H1 (cell line): Measurements from ENCODE around the gene GCNA. TPM values are rescaled to one million over a fixed set of nuclear protein-coding genes. Genes with fewer than 3 reads are reported as not detected.
"Not testable (repeated sequence)": the region's sequence is repeated elsewhere in the genome, so short reads cannot be mapped to it uniquely, and the experiment has no call there.

Experiments used
- CTCF ChIA-PET: fragments of 300-600 bp; sonication (Branson Sonifier 250); formaldehyde crosslinking; loops from one replicate; lab custom pipeline; 2021; ENCODE audit not compliant: partially characterized antibody; lab: Charles Lee
- POLR2A ChIA-PET: fragments of 300-600 bp; sonication (Branson Sonifier 250); formaldehyde crosslinking; loops from one replicate; lab custom pipeline; 2021; ENCODE audit warnings: inconsistent platforms; ENCODE audit not compliant: partially characterized antibody; lab: Charles Lee
- DNase-seq, 2 experiments: peaks; one replicate each; pipeline versions ENCODE4 v3.0.0 to v3.0.0-alpha.2; 2010 to 2022; ENCODE audit warnings: low spot score in 2 of 2, low read depth in 1 of 2, mixed read lengths in 1 of 2
- FAIRE-seq: peaks from 2 replicates; lab custom pipeline; 2011; peaks lifted over from hg19 to GRCh38; lab: Jason Lieb, UNC
- H2AFZ ChIP-seq: 2 replicates; pipeline ENCODE4 v1.8.1; 2012; ENCODE audit warnings: low read length, inconsistent platforms
- H2AK5ac ChIP-seq: 2 replicates; pipeline ENCODE4 v1.6.1; 2013; ENCODE audit warnings: low read depth, low read length
- H2BK120ac ChIP-seq: replicated peaks from 2 replicates; pipeline ENCODE3; 2013; ENCODE audit warnings: low read depth, low read length, inconsistent platforms
- H2BK12ac ChIP-seq: 2 replicates; pipeline ENCODE4 v1.6.1; 2013; ENCODE audit warnings: low read depth, low read length
- H2BK15ac ChIP-seq: 2 replicates; pipeline ENCODE4 v1.6.1; 2013; ENCODE audit warnings: low read length
- H2BK20ac ChIP-seq: 2 replicates; pipeline ENCODE4 v1.6.1; 2013; ENCODE audit warnings: low read length
- H2BK5ac ChIP-seq: 2 replicates; pipeline ENCODE4 v1.6.1; 2013; ENCODE audit warnings: low read depth, low read length
- H3K14ac ChIP-seq: 2 replicates; pipeline ENCODE4 v1.6.1; 2013; ENCODE audit warnings: inconsistent platforms; ENCODE audit not compliant: insufficient read length
- H3K18ac ChIP-seq: 2 replicates; pipeline ENCODE4 v1.6.1; 2013; ENCODE audit warnings: low read length; ENCODE audit errors: extremely low read depth
- H3K23ac ChIP-seq: 2 replicates; pipeline ENCODE4 v1.6.1; 2013; ENCODE audit warnings: inconsistent platforms; ENCODE audit not compliant: insufficient read length
- H3K23me2 ChIP-seq: 2 replicates; pipeline ENCODE4 v1.6.1; 2013; ENCODE audit warnings: low read depth, low read length
- H3K27ac ChIP-seq: 2 replicates; pipeline ENCODE4 v1.6.1; 2011; ENCODE audit warnings: low read depth, low read length, inconsistent platforms
- H3K27me3 ChIP-seq, 4 experiments: replicated peaks in 1 of 4; 1 replicate in 1 of 4; 2 replicates in 3 of 4; pipeline versions ENCODE4 v1.6.1 to v1.8.1; 2011 to 2013; ENCODE audit warnings: low read length in 3 of 4, mild to moderate bottlenecking in 3 of 4, inconsistent platforms in 2 of 4, mixed read lengths in 2 of 4, moderate library complexity in 1 of 4; ENCODE audit not compliant: control insufficient read depth in 3 of 4, insufficient read depth in 3 of 4; ENCODE audit errors: extremely low read depth in 1 of 4
- H3K36me3 ChIP-seq, 4 experiments: 2 replicates each; pipeline versions ENCODE4 v1.6.1 to v1.8.1; 2011 to 2013; ENCODE audit warnings: mild to moderate bottlenecking in 4 of 4, low read length in 3 of 4, moderate library complexity in 2 of 4, control low read depth in 1 of 4, inconsistent platforms in 1 of 4; ENCODE audit not compliant: insufficient read depth in 4 of 4, control insufficient read depth in 2 of 4
- H3K4ac ChIP-seq: replicated peaks from 2 replicates; pipeline ENCODE3; 2013; ENCODE audit warnings: low read length, low read depth, mixed read lengths, inconsistent platforms; ENCODE audit not compliant: insufficient read length
- H3K4me1 ChIP-seq, 4 experiments: replicated peaks in 1 of 4; 1 replicate in 1 of 4; 2 replicates in 3 of 4; pipeline versions ENCODE4 v1.6.1 to v1.8.1; 2011 to 2013; ENCODE audit warnings: low read length in 3 of 4, inconsistent platforms in 2 of 4, mixed read lengths in 1 of 4; ENCODE audit not compliant: insufficient read depth in 4 of 4, control insufficient read depth in 3 of 4
- H3K4me2 ChIP-seq, 2 experiments: 2 replicates each; pipeline versions ENCODE4 v1.6.1 to v1.8.1; 2011 to 2013; ENCODE audit warnings: low read depth in 2 of 2, low read length in 2 of 2, control low read depth in 1 of 2, inconsistent platforms in 1 of 2, mild to moderate bottlenecking in 1 of 2; ENCODE audit not compliant: insufficient read depth in 1 of 2
- H3K4me3 ChIP-seq, 4 experiments: fragments of 200-600, 300-600 bp in 1 of 4; sonication (generic), shearing (Covaris generic), sonication (Bioruptor Twin) in 1 of 4; 2 replicates each; pipeline versions ENCODE4 v1.5.1 to v1.8.1; 2011 to 2016; ENCODE audit warnings: low read length in 4 of 4, low read depth in 3 of 4, control low read depth in 2 of 4, inconsistent platforms in 2 of 4, mild to moderate bottlenecking in 2 of 4, mixed read lengths in 1 of 4, moderate library complexity in 1 of 4; ENCODE audit not compliant: insufficient read depth in 2 of 4; ENCODE audit errors: extremely low read depth in 1 of 4
- H3K56ac ChIP-seq: replicated peaks from 2 replicates; pipeline ENCODE3; 2013; ENCODE audit warnings: low read depth, mild to moderate bottlenecking, mixed read lengths, low read length, inconsistent platforms; ENCODE audit not compliant: insufficient read length
- H3K79me1 ChIP-seq: 2 replicates; pipeline ENCODE4 v1.6.1; 2013; ENCODE audit warnings: low read depth, low read length, control low read depth
- H3K79me2 ChIP-seq, 2 experiments: 2 replicates each; pipeline versions ENCODE4 v1.6.1 to v1.8.1; 2012 to 2013; ENCODE audit warnings: low read length in 2 of 2, mild to moderate bottlenecking in 2 of 2, inconsistent platforms in 1 of 2; ENCODE audit not compliant: insufficient read depth in 2 of 2, control insufficient read depth in 1 of 2
- H3K9ac ChIP-seq, 4 experiments: replicated peaks in 1 of 4; 1 replicate in 1 of 4; 2 replicates in 3 of 4; pipeline versions ENCODE4 v1.6.1 to v1.8.1; 2011 to 2013; ENCODE audit warnings: low read depth in 3 of 4, low read length in 3 of 4, control low read depth in 2 of 4, mild to moderate bottlenecking in 2 of 4, moderate library complexity in 2 of 4, inconsistent platforms in 1 of 4; ENCODE audit errors: extremely low read depth in 1 of 4
- H3K9me3 ChIP-seq, 2 experiments: 2 replicates each; pipeline versions ENCODE4 v1.6.1 to v1.8.1; 2012 to 2013; ENCODE audit warnings: mild to moderate bottlenecking in 2 of 2, moderate library complexity in 2 of 2, control low read depth in 1 of 2, inconsistent platforms in 1 of 2, low read depth in 1 of 2, low read length in 1 of 2, mixed read lengths in 1 of 2; ENCODE audit not compliant: insufficient read depth in 2 of 2
- H4K20me1 ChIP-seq, 2 experiments: replicated peaks in 1 of 2; 2 replicates each; pipeline versions ENCODE3 to v1.8.1; 2011 to 2013; ENCODE audit warnings: inconsistent platforms in 2 of 2, low read length in 2 of 2, mild to moderate bottlenecking in 1 of 2; ENCODE audit not compliant: insufficient read depth in 2 of 2, control insufficient read depth in 1 of 2
- H4K5ac ChIP-seq: 2 replicates; pipeline ENCODE4 v1.6.1; 2013; ENCODE audit warnings: low read length, low read depth, mixed read lengths, inconsistent platforms; ENCODE audit not compliant: insufficient read length
- H4K8ac ChIP-seq: 2 replicates; pipeline ENCODE4 v1.8.0; 2013; ENCODE audit warnings: mild to moderate bottlenecking, moderate library complexity, low read length, inconsistent platforms; ENCODE audit not compliant: insufficient read depth; ENCODE audit errors: extremely low read depth
- H4K91ac ChIP-seq: replicated peaks from 2 replicates; pipeline ENCODE3; 2013; ENCODE audit warnings: low read length, mixed read lengths, inconsistent platforms; ENCODE audit not compliant: insufficient read length
- MAFK ChIP-seq: IDR thresholded peaks from 2 replicates; pipeline ENCODE4 v1.6.1; 2012; ENCODE audit warnings: low read depth, mild to moderate bottlenecking, improper control_type of control experiment, low read length
- RFX5 ChIP-seq: IDR thresholded peaks from 2 replicates; pipeline ENCODE4 v1.6.1; 2011; ENCODE audit warnings: low read depth, low read length, improper control_type of control experiment, borderline replicate concordance
- WGBS, 2 experiments: shearing (Covaris generic) in 1 of 2; methylation state at CpG; one replicate each; pipeline versions ENCODE4 v1.1.6 to v1.1.7; 2013 to 2015; ENCODE audit warnings: low lambda C conversion rate in 2 of 2, mixed read lengths in 2 of 2, inconsistent platforms in 1 of 2, low coverage in 1 of 2, missing lambda C conversion rate in 1 of 2; ENCODE audit not compliant: insufficient replicate concordance in 2 of 2, insufficient coverage in 1 of 2, insufficient read length in 1 of 2; ENCODE audit errors: extremely low coverage in 1 of 2, missing lambda C conversion rate in 1 of 2; 5-methylcytosine and 5-hydroxymethylcytosine counted together
- polyA plus RNA-seq, 7 experiments: library from polyadenylated mRNA; depleted of rRNA in 3 of 7; stranded (reverse) in 5 of 7; unstranded in 2 of 7; fragments of >200 nt in 5 of 7; fragments of 200-250 nt in 2 of 7; gene quantifications; 1 replicate in 5 of 7; 2 replicates in 1 of 7; 4 replicates in 1 of 7; pipeline versions ENCODE4 v1.2.1 to v1.2.3, GENCODE V29; 2011 to 2013; ENCODE audit warnings: missing spikeins in 2 of 7, mixed read lengths in 2 of 7
- total RNA-seq: library from RNA; stranded (reverse); fragmentation: NEBNext Ultra II Directional; extraction: Animal tissue kit (Norgen Biotek cat#: 25700); gene quantifications from 2 replicates; pipeline ENCODE4 v1.2.1, GENCODE V29; 2021

The GCNA gene
- total and polyA plus RNA-seq, 2 of the 8 experiments (the other 6 are each of a cell fraction or from before 2014, with no cell fraction given): 0.41 to 0.95 TPM

- TF ChIP-seq RFX5 (no peak), MAFK (no peak)
These were observed 83.7 kb downstream of the GCNA start (continued) for GRCh38 chrX:71661919-71662318.

- H3K79me1 ChIP-seq, H2BK5ac ChIP-seq, H4K5ac ChIP-seq, H4K20me1 ChIP-seq, DNase-seq, H3K4me2 ChIP-seq, H3K9ac ChIP-seq, H3K27ac ChIP-seq, H2BK20ac ChIP-seq, POLR2A ChIA-PET, H3K23ac ChIP-seq, H3K4me3 ChIP-seq, H3K18ac ChIP-seq, H4K91ac ChIP-seq, H3K79me2 ChIP-seq, H2AK5ac ChIP-seq, H2BK120ac ChIP-seq, H4K8ac ChIP-seq, H3K14ac ChIP-seq, H2BK12ac ChIP-seq, H3K4ac ChIP-seq, FAIRE-seq, H3K56ac ChIP-seq, H3K27me3 ChIP-seq, CTCF ChIA-PET, H3K9me3 ChIP-seq, H2BK15ac ChIP-seq, H3K23me2 ChIP-seq, H2AFZ ChIP-seq, H3K36me3 ChIP-seq, H3K4me1 ChIP-seq: not testable (repeated sequence)
- 91% methylated on average over 8 of the region's 11 CpGs; no CpG with 5 or more reads in 1 of the 2 experiments for WGBS, 2 experiments
These were observed 84.4 kb downstream of the GCNA start for GRCh38 chrX:71662654-71663053.

Other genes with a start within 250 kb of the GCNA start
- gene TAF1, start 212.1 kb upstream of the GCNA start, total RNA-seq: 30.2 and 30.3 TPM in 2 replicates
- gene TAF1, start 212.1 kb upstream of the GCNA start, polyA plus RNA-seq (2011; rRNA removed): 5.6 and 6.3 TPM in 2 replicates
- 114 and 130 TPM in 2 replicates for gene OGT, start 45.3 kb upstream of the GCNA start, total RNA-seq
- 153 and 169 TPM in 2 replicates for gene OGT, start 45.3 kb upstream of the GCNA start, polyA plus RNA-seq (2011; rRNA removed)
- gene CXCR3, start 40.1 kb downstream of the GCNA start, total RNA-seq: not detected in 2 replicates
- gene CXCR3, start 40.1 kb downstream of the GCNA start, polyA plus RNA-seq (2011; rRNA removed): not detected in 2 replicates
- gene CXorf49, start 139.8 kb downstream of the GCNA start, total RNA-seq: not detected in 2 replicates
- not detected in 2 replicates for gene CXorf49, start 139.8 kb downstream of the GCNA start, polyA plus RNA-seq (2011; rRNA removed)
- gene CXorf49B, start 184.9 kb downstream of the GCNA start, total RNA-seq: not detected in 2 replicates
- not detected in 2 replicates for gene CXorf49B, start 184.9 kb downstream of the GCNA start, polyA plus RNA-seq (2011; rRNA removed)